ENCODE data around the gene ESPL1.
"Not testable (repeated sequence)": the region's sequence is repeated elsewhere in the genome, so short reads cannot be mapped to it uniquely, and the experiment has no call there.

ESPL1 gene

DNA sequence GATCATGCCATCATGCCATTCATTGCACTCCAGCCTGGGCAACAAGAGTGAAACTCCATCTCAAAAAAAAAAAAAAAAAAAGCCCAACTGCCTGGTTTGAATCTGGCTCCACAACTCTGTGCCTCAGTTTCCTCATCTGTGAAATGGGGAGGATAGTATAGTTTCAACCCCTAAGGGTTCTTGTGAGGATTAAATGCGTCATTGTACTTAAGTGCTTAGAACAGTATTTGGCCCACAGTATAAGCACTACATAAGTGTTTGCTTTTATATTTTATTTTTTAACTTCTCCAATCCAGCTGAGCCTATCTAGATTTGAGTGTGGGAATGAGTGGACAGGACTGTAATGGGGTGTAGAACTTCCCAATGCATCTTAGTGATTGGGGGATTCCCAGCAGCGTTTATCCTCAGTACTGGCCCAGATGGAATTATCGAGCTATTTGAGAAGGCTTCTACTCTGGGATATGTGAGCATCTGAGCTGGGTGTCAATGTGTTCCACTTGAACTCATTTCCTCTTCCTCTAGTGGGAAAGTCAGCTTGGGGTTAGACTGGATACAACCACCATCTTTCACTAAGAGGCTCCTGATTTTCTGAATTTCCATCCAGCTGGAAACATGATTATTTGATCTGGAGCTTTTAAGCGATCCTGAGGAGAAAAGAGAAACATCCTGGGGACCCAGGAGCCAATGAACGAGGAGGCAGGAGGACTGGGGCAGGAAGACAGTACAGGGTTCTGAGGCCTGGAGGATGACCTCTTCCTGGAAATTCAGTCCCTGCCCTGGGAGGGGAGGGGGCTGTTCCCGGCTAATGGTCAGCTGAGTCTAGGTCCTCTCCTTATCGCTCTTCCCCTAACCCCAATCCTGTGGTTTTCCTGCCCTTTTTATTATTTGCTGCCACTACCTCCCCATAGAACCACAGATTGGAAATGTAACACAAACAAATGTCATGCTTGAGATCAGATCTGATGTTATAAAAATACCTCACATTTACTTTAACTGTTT lies 9.3 kb upstream of the ESPL1 start:
- DNase-seq (ENCODE audit: low read depth), result peak; percentile 71

DNA sequence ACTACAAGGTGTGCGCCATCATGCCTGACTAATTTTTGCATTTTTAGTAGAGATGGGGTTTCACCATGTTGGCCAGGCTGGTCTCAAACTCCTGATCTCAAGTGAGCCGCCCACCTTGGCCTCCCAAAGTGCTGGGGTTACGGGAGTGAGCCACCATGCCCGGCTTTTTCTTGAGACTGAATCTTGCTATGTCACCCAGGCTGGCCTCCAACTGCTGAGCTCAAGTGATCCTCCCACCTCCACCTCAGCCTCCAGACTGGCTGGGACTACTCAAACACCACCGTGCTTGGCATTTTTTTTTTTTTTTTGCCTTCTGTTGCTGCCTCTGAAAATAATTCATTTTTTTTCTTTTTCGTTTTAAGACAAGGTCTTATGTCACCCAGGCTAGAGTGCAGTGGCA lies 8.2 kb upstream of the ESPL1 start:
- no peak for DNase-seq (ENCODE audit: low read depth)

DNA sequence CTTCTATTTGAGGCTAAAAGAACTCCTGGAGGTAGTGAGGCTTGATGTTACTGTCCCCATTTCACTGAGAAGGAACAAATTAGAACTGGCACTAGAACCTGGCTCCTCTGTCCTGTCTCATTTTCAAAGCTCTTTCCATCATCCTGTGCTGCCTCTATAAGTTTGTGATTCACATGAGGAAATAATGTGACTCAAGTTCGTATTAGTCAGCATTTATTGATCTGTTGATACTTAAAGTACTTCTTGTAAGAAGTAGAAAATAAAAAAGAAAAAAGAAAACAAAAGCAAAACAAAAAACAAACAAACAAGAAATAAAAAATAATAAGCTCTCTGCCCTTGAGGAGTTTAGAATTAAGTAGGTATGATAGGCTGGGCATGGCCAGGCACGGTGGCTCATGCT lies 2.3 kb upstream of the ESPL1 start:
- no peak for DNase-seq (ENCODE audit: low read depth)

DNA sequence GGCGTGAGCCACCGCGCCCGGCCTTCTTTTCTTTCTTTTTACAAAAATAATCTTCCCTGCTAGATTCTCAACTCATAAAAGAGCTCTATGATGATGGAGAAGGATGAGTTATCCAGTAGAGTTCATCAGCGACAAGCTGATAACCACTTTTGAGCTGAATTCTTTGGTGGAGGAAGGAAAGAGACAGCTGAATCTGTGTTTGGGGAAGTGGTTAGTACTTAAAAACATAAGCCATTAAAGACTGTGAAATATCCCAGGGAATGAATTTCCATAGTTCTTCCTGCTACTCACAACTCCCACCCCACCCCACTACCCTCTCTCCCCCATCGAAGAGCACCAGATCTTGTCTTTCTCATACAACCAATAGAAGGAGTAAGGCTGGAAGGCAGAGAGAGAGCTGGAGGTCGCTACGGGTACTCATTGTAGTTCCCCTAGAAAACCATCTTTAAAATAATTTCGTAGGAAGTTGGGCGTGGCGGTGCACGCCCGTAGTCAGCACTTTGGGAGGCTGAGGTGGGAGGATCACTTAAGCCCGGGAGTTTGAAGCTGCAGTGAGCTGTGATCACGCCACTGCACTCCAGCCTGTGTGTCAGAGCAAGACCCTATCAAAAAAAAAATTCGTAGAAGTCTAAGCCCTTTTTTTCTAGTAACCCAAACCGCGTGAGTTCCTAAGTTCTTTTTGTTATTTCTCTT lies 647 bp upstream of the ESPL1 start:
- no peak for DNase-seq (ENCODE audit: low read depth)

DNA sequence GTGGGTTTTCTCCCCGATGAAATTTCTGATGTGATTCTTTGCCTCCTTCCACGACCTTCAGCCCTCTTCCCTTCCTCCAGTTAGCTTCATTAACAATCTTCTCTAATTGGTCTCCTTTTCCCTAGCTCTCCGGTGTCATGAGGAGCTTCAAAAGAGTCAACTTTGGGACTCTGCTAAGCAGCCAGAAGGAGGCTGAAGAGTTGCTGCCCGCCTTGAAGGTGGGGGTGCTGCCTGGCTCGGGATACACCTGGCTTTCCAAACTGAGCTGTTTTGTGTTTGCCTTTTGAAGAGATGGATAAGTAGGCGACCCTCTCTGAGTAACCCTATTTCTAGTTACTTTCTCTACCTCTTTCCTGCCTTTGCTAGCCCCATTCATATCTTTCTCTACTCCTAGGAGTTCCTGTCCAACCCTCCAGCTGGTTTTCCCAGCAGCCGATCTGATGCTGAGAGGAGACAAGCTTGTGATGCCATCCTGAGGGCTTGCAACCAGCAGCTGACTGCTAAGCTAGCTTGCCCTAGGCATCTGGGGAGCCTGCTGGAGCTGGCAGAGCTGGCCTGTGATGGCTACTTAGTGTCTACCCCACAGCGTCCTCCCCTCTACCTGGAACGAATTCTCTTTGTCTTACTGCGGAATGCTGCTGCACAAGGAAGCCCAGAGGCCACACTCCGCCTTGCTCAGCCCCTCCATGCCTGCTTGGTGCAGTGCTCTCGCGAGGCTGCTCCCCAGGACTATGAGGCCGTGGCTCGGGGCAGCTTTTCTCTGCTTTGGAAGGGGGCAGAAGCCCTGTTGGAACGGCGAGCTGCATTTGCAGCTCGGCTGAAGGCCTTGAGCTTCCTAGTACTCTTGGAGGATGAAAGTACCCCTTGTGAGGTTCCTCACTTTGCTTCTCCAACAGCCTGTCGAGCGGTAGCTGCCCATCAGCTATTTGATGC lies 797 bp downstream of the ESPL1 start:
- no peak for DNase-seq (ENCODE audit: low read depth)

DNA sequence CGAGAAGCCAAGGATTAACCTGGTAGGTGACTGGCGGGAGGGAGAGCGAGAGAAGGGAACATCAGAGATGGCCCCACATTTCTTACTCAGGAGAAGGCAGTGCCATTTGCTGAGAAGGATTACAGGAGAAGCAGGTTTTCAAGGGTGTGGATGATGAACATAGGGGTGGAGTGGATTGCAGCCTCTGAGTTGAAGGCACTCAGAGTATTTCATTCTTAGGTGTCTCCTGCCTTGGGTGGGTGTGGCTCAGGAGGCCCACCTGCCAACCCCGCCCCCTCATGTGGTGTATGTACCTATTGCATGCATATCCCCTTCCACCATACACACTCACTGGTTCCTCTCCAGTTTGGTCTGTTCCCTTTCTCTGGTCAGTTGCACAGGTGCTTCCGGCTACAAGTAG lies 6.3 kb downstream of the ESPL1 start:
- DNase-seq (ENCODE audit: low read depth), result no peak

DNA sequence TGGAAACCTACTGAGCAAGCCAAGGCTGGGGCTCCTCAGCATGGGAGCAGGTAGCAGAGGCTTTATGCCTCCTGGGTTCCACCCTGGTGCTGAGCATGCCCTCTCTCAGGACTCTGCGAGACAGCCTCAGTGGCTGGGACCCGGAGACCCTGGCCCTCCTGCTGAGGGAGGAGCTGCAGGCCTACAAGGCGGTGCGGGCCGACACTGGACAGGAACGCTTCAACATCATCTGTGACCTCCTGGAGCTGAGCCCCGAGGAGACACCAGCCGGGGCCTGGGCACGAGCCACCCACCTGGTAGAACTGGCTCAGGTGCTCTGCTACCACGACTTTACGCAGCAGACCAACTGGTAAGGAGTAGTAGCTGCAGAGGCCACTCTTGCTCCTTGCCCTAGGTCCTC lies 8.4 kb downstream of the ESPL1 start:
- DNase-seq (ENCODE audit: low read depth), result no peak

DNA sequence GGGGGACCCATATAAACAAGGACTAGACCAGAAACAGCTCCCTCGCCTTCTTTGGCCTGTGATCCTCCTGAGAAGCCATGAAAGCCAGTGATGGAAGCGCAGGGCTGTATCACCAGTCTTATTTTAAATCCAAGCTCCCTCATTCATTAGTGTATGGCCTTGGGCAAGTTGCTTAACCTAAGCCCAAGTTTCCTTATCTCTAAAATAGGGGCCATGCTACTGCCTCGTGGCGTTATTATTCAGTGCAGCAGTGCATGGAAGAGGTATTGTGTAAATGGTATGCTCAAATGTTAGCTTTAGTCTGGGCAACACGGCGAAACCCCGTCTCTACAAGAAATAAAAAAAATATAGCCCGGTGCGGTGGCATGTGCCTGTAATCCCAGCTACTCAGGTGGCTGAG lies 9.9 kb downstream of the ESPL1 start:
- DNase-seq (ENCODE audit: low read depth), result no peak

DNA sequence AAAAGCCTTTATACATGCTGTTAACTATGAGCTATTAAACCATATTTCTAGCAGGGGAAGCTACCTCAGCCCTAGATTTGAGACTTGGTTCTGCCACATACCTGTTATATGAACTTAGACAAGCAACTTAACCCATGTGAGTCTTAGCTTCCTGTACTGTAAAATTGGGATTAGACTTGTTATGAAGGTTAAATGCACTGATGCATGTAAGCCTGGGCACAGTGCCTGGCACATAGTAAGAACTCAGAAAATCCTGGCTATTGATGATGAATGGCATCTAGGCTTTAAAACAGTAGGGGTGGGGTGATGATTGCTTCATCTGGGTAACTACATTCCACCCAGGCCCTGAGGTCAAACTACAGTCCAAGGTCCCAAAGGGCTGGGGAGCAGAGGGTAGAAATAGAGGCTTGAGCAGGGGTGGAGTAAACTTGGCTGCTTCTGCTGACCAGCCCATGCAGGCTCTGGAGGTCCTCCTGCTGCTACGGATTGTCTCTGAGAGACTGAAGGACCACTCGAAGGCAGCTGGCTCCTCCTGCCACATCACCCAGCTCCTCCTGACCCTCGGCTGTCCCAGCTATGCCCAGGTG lies 11.3 kb downstream of the ESPL1 start:
- DNase-seq (ENCODE audit: low read depth), result no peak

DNA sequence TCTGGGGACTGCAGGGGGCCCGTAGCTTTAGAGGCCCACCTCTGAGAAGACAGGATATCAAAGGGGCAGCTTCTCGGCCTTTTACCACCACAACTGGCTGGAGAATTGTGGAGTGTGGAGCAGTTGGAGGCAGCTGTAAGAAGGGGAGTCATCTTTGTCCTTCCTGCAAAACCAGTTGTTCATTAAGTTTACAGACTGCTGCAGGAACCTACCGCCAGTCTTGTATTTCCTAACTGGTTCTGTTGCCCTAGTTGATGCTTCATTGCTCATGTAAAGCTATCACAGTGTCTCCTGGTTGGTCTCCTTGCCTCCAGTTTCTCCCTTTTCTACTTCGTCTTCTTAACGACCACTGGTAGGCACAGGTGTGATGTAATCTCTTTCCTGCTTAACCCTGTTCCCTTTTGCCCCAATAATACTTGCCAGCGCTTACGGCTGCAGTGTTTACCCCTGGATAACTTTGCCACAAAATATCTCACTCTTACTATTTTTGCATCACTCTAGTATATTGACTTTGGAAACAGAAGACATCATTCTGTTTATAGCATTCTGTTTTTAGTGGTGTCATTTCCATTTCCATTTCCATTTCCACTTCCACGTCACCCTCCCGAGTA lies 11.9 kb downstream of the ESPL1 start:
- DNase-seq (ENCODE audit: low read depth), result no peak

DNA sequence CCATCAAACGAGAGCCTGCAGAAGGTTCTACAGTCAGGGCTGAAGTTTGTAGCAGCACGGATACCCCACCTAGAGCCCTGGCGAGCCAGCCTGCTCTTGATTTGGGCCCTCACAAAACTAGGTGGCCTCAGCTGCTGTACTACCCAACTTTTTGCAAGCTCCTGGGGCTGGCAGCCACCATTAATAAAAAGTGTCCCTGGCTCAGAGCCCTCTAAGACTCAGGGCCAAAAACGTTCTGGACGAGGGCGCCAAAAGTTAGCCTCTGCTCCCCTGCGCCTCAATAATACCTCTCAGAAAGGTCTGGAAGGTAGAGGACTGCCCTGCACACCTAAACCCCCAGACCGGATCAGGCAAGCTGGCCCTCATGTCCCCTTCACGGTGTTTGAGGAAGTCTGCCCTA lies 18.3 kb downstream of the ESPL1 start:
- no peak for DNase-seq (ENCODE audit: low read depth)

DNA sequence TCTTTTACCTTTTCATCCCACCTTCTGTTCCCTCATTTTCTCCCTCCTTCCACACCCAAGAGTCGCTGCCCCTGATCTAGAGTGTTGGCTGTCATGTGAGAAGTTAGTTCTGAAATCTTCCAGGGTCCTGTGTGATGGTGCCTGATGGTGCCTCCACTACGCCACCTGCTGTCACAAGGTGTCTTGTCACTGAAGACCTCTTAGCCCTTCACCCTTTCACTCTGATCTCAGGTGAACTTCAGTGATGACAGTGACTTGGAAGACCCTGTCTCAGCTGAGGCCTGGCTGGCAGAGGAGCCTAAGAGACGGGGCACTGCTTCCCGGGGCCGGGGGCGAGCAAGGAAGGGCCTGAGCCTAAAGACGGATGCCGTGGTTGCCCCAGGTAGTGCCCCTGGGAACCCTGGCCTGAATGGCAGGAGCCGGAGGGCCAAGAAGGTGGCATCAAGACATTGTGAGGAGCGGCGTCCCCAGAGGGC lies 19.7 kb downstream of the ESPL1 start:
- peak; percentile 38 for DNase-seq (ENCODE audit: low read depth)

DNA sequence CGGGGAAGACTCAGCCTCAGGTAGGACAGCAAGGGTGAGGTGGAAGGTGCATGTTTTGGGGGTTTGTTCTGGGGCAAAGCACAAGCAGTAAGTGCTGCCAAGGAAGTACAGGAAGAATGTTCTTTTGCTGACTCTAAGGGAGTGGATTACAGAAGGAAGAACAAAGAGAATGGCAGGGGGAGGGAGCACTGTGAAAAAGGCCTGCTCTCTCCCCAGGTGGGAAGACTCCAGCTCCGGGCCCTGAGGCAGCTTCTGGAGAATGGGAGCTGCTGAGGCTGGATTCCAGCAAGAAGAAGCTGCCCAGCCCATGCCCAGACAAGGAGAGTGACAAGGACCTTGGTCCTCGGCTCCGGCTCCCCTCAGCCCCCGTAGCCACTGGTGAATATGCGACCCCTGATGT lies 20.2 kb downstream of the ESPL1 start:
- no peak for DNase-seq (ENCODE audit: low read depth)

DNA sequence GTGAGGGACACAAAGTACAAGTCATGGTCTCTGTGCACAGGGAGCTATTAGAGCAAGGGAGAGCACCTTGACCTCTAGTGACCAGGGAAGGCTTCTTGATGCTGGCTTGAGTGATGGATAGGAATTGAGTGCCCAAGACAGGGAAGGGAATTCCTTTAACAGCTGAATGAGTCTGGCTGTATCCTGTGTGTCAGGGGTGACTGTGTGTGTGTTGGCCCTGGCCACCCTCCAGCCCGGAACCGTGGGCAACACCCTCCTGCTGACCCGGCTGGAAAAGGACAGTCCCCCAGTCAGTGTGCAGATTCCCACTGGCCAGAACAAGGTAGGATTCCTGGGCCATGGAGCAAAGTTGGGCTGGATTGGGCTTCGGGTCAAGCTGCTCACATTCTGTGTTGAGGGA lies 21.8 kb downstream of the ESPL1 start:
- DNase-seq (ENCODE audit: low read depth), result no peak

DNA sequence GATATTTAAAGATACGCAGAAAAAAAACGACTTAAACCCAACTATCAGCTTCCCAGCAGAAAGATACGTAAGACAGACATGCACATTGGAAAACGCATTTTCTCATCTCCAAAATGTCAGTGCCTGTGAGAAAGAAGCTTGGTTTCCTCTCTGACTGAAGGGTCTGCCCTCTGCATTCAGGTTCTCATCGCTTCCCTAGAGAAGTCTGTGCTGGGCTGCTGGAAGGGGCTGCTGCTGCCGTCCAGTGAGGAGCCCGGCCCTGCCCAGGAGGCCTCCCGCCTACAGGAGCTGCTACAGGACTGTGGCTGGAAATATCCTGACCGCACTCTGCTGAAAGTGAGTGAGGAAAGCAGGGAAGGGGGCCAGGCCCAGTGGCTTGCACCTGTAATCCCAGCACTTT lies 22.6 kb downstream of the ESPL1 start:
- DNase-seq (ENCODE audit: low read depth), result no peak

DNA sequence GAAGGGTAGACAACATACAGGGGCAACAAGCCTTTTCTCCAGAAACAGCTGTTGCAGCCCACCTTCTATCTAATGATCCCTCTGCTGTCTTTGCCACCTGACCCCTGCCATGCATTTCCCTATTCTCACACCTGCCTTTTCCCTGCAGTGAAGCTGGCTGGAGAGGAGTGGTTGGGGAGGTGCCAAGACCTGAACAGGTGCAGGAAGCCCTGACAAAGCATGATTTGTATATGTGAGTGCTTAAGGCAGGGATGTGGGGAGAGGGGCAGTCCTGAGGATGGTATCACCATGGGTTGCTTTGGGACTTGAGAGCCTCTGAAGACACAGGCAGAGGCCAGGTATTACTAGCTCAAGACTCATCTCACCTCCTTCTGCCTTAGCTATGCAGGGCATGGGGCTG lies 24.3 kb downstream of the ESPL1 start:
- DNase-seq (ENCODE audit: low read depth), result no peak

DNA sequence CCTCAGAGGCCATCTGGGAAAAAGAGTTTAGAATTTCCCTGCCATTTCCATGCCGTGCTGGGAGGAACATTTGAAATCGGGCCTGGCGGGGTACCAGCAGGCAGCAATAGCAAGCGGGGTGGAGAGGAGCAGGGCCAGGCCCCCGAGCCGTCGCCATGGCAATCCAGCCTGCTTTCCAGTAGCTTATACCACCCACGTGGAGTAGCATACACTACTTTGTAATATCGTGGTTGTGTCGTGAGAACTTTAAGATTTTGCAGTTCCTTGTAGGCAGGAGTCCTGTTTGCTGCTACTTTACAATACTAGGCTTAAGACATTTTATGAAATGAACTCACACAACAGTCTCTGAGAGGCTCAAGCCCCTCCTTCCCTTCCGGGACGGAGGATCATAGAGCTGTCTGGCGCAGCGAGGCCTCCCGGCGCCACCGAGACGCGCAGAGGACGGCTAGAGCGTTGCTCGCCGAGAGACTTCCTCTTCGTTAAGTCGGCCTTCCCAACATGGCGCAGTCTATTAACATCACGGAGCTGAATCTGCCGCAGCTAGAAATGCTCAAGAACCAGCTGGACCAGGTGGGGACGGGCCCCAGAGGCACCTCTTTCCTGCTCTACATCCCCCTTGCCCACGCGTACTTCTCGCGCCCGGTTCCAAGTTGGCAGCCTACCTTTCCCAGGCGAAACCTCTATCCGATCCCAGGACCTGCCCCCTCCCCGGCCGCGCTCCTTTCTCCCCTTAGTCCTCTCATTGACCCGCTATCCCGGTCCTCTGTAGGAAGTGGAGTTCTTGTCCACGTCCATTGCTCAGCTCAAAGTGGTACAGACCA lies 27.2 kb downstream of the ESPL1 start, which contains the start of gene PFDN5:
Gene PFDN5 (plus strand): TSS at position 473 of the 821 bp plus-strand sequence. CDS start 26 bp downstream, at position 499.
- peak; percentile 68 for DNase-seq (ENCODE audit: low read depth)

DNA sequence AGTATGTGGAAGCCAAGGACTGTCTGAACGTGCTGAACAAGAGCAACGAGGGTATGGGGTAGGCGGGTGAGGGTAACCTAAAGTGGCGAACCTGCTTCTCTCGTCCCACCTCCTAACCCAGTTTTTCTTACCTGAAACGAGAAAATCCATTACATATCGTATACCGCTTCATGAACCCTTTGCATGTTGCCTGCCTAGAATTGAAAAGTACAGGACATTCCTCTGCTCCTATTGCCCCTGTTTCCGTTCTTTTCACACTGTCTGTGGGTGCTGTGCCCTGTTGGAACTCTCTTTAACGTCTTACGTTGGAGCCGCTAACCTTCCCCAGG lies 27.8 kb downstream of the ESPL1 start:
- no peak for DNase-seq (ENCODE audit: low read depth)

DNA sequence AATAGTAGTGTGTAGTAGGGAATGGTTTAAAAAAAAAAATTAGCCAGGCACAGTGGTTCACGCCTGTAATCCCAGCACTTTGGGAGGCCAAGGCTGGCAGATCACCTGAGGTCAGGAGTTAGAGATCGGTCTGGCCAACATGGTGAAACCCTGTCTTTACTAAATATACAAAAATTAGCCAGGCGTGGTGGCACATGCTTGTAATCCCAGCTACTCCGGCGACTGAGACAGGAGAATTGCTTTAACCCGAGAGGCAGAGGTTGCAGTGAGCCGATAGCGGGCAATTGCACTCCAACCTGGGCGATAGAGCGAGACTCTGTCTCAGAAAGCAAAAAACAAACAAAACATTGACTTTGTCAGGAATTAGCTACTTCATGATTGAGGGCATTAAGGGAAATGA lies 29.0 kb downstream of the ESPL1 start:
- DNase-seq (ENCODE audit: low read depth), result not testable (repeated sequence)

DNA sequence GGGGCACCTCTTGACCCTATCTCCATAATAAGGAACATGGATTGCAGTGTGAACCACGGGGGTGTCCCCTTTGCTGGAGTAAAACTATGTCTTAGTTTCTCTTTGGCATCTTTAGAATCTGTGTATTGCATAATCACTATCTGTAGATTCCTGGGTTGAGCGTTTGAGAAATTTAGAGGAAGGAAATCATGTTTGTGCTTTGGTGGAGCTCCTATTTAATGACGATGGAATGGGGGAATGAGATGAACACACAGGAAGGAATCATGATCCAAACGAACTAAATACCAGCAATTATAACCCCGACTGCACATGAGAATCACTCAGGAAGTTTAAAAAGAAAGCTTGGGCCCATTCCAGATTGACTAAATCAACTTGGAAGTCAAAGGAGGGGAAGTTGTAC lies 30.1 kb downstream of the ESPL1 start:
- DNase-seq (ENCODE audit: low read depth), result no peak

DNA sequence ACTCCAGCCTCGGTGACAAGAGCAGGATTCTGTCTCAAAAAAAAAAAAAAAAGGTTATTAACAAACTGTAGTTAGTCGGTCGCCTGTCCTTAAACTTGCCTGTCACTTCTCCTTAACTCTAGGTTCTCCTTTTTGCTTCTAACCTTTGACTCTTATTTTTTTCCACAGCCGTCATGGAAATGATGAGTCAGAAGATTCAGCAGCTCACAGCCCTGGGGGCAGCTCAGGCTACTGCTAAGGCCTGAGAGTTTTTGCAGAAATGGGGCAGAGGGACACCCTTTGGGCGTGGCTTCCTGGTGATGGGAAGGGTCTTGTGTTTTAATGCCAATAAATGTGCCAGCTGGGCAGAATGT lies 31.0 kb downstream of the ESPL1 start:
- no peak for DNase-seq (ENCODE audit: low read depth)

All from CMK (cell line).